ENCODE measurements around the gene APBB2. TPM values are rescaled to one million over a fixed set of nuclear protein-coding genes. Genes with fewer than 3 reads are reported as not detected.
A peak's percentile ranks its signal among the peaks of the same experiment; 100 is the strongest.

Gene APBB2
- total and polyA plus RNA-seq, 11 donors: 8.6 to 39.1 (median 26.7) TPM

DNA sequence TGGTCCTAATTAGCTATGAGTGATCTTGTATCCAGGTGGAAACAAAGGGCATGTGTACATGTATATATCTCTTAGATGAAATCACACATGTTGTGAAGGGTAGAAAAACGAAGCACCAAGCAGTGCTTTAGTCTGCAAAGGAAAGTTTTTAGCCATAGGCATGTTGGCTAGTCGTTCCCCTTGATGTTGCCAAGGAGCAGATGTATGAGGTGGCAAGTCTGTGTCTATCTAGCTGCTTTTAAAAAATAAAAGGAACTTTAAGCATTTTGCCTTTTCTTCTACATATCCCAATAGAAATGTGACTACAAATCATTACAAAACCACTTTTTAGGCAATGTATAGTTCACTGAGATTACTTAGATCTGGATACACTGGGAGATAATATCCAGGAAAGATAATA is 401.5 kb downstream of the APBB2 start:
- peaks cover 0 to 16% (median 0%) of the 10 kb centered on the region in 12 donors for H3K4me1 ChIP-seq
- TF ChIP-seq, protein P1, sequence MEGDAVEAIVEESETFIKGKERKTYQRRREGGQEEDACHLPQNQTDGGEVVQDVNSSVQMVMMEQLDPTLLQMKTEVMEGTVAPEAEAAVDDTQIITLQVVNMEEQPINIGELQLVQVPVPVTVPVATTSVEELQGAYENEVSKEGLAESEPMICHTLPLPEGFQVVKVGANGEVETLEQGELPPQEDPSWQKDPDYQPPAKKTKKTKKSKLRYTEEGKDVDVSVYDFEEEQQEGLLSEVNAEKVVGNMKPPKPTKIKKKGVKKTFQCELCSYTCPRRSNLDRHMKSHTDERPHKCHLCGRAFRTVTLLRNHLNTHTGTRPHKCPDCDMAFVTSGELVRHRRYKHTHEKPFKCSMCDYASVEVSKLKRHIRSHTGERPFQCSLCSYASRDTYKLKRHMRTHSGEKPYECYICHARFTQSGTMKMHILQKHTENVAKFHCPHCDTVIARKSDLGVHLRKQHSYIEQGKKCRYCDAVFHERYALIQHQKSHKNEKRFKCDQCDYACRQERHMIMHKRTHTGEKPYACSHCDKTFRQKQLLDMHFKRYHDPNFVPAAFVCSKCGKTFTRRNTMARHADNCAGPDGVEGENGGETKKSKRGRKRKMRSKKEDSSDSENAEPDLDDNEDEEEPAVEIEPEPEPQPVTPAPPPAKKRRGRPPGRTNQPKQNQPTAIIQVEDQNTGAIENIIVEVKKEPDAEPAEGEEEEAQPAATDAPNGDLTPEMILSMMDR (IDR thresholded peaks at IDR 0.05): no peak
- TF ChIP-seq POLR2A (IDR thresholded peaks at IDR 0.05): no peak
- H3K27ac ChIP-seq: peak overlapping the region in 1 of 12 donors; percentile 92
- no peaks in the 10 kb centered on the region for H3K9me3 ChIP-seq
- no peak for DNase-seq
- no peak for ATAC-seq
- no peak overlapping the region for H3K4me3 ChIP-seq
- no peaks in the 10 kb centered on the region for H3K27me3 ChIP-seq
- intact Hi-C loops (cut with DNase I): no loop called here
- H3K36me3 ChIP-seq: peaks cover 0 to 63% (median 33%) of the 10 kb centered on the region in 9 donors
- WGBS, 4 donors: 90 to 94% (median 93%) methylated on average over 2 of the region's 2 CpGs

DNA sequence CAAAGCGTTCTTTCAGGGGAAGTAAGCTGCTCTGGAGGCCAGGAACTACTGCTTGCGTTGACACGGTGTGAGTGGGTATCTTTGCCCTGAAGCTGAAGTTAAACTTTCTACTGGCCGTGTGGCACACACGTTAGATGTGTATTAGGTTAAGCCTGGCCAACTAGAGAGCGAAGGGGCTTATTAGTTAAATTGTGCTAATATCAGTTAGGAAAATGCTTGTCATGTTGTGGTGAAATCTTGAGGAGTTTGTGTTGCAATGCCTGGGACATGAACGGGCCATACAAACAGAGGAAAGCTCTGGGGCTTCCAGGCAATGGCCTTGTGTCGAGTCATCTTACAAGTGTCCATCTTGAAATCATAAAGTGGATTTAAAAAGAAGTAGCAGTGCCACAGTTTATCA is 402.0 kb downstream of the APBB2 start:
- Histone ChIP-seq H3K4me1 (peaks cover 0 to 19% (median 0%) of the 10 kb centered on the region in 12 donors), H3K27me3 (no peaks in the 10 kb centered on the region), H3K27ac (peak overlapping the region in 1 of 12 donors; percentile 92), H3K36me3 (peaks cover 0 to 58% (median 33%) of the 10 kb centered on the region in 9 donors), H3K4me3 (no peak overlapping the region), H3K9me3 (no peaks in the 10 kb centered on the region)
- WGBS, 4 donors: 87 to 91% (median 90%) methylated on average over 8 of the region's 8 CpGs
- no peak for DNase-seq
- intact Hi-C loops (cut with DNase I): no loop called here
- no peak for TF ChIP-seq POLR2A (IDR thresholded peaks at IDR 0.05)
- ATAC-seq: peak in 1 of 4 donors; percentile 50

DNA sequence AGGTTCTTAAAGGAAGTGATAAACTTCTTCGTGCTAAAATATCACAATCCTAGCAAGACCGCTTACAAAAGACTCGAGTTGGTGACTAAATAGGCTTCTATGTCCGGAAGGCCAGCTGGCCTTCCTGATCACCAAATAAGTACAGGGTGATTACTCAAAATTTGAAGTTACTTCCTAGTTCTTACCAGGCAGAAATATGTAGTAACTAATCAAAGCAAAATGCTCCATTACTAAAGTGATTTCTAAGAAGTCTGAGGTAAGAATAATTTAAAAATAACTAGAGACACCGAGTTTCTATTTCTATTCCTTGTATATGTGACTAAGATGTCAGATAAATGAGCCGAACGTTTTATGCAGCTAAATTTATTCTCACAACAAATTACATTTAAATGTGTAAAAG is 402.4 kb downstream of the APBB2 start:
- intact Hi-C loops (cut with DNase I): no loop called here
- TF ChIP-seq, protein P1 (IDR thresholded peaks at IDR 0.05): no peak
- no peak for TF ChIP-seq POLR2A (IDR thresholded peaks at IDR 0.05)
- WGBS, 4 donors: 73 to 76% (median 76%) methylated on average over 7 of the region's 7 CpGs
- DNase-seq: no peak
- Histone ChIP-seq H3K4me1 (peaks cover 0 to 20% (median 0%) of the 10 kb centered on the region in 12 donors), H3K36me3 (peaks cover 0 to 54% (median 33%) of the 10 kb centered on the region in 9 donors), H3K27me3 (no peaks in the 10 kb centered on the region), H3K27ac (peak overlapping the region in 1 of 12 donors; percentile 92), H3K9me3 (no peaks in the 10 kb centered on the region), H3K4me3 (no peak overlapping the region)
- peak in 1 of 4 donors; percentile 67 for ATAC-seq

DNA sequence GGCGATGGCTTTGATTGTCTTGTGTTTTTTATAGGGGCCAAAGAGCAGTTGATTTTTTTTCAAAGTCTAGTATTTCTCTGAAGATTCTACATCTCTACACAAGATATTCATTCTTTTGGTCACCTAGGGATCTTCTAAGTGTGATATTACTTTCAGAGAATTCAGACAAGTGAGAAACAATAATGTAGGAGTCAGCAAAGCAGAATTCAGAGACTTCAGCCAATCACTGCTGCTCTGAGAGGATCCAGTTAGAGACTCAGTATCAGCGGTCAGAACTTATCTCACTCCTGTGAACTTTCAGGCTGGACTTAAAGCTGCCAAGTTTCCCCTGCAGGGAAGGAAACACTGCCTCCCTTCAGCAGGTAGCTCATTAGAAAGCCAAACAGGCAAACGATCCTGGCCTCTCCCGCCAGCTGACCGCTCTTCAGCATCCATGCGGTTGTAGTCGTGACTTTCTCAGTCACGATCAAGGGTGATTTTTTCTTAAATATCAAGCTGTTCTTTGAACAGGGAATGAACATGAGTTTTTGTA is 405.4 kb downstream of the APBB2 start:
- peaks cover 0 to 24% (median 7%) of the 10 kb centered on the region in 9 donors for H3K36me3 ChIP-seq
- intact Hi-C loops (cut with DNase I): no loop called here
- ATAC-seq: no peak
- H3K27ac ChIP-seq: no peak overlapping the region
- no peak overlapping the region for H3K4me3 ChIP-seq
- WGBS, 4 donors: 76 to 84% (median 80%) methylated on average over 8 of the region's 8 CpGs
- H3K27me3 ChIP-seq: no peaks in the 10 kb centered on the region
- DNase-seq: no peak
- peaks cover 0 to 26% (median 0%) of the 10 kb centered on the region in 12 donors for H3K4me1 ChIP-seq
- TF ChIP-seq, protein P1 (IDR thresholded peaks at IDR 0.05): no peak
- no peak for TF ChIP-seq POLR2A (IDR thresholded peaks at IDR 0.05)
- no peaks in the 10 kb centered on the region for H3K9me3 ChIP-seq

DNA sequence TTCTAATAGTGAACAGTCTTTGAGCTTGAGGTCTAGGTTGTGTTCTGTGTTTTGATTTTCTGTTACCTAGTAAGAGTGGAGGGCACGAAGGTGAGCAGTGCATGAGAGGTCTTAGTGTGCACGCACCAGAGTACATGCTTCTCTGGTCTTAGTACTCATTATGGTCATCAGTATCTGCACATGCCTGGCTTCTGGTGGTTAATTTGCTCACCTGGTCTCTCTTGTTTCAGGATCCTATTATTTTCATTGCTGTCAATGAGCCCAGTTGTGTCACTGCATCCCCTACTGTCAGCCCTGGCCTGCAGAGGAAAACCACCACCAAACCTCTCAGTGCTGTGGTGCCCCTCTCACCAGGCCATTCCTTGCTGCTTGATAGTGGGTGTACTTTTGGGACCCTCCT is 409.7 kb downstream of the APBB2 start:
- intact Hi-C loops (cut with DNase I): no loop called here
- no peak for TF ChIP-seq POLR2A (IDR thresholded peaks at IDR 0.05)
- TF ChIP-seq, protein P1 (IDR thresholded peaks at IDR 0.05): no peak
- Histone ChIP-seq H3K27me3 (no peaks in the 10 kb centered on the region), H3K4me3 (no peak overlapping the region), H3K27ac (no peak overlapping the region), H3K4me1 (peaks cover 0 to 10% (median 0%) of the 10 kb centered on the region in 12 donors), H3K36me3 (no peaks in the 10 kb centered on the region), H3K9me3 (no peaks in the 10 kb centered on the region)
- no peak for DNase-seq
- 88 to 98% (median 95%) methylated on average over 2 of the region's 2 CpGs for WGBS, 4 donors
- no peak for ATAC-seq

Measured in heart left ventricle (tissue), 16 donors.